Calu3 (cell line): ENCODE data around the gene RPL11. TPM values are rescaled to one million over a fixed set of nuclear protein-coding genes. Genes with fewer than 3 reads are reported as not detected.

ENCODE experiments used
- BruUV-seq: library from RNA; stranded (reverse); fragments of 400-500 nt; replicated peaks from 2 replicates; lab custom pipeline; 2021; lab: Mats Ljungman, UMichigan
- CTCF ChIA-PET: fragments of 300-600 bp; sonication (Branson Sonifier 250); formaldehyde crosslinking; loops from one replicate; lab custom pipeline; 2022; ENCODE audit warnings: antibody characterized with exemption; lab: Charles Lee
- DNase-seq: peaks from one replicate; pipeline ENCODE4 v3.0.0; 2022
- H3K27ac Mint-ChIP-seq: one replicate; pipeline ENCODE4 v1.8.0; 2022; ENCODE audit warnings: mixed read lengths; ENCODE audit not compliant: unreplicated experiment
- H3K27me3 Mint-ChIP-seq: one replicate; pipeline ENCODE4 v1.8.0; 2022; ENCODE audit warnings: mixed read lengths; ENCODE audit not compliant: unreplicated experiment
- H3K36me3 Mint-ChIP-seq: one replicate; pipeline ENCODE4 v1.8.0; 2022; ENCODE audit warnings: mild to moderate bottlenecking, moderate library complexity, mixed read lengths; ENCODE audit not compliant: insufficient read depth, unreplicated experiment
- H3K4me1 Mint-ChIP-seq: one replicate; pipeline ENCODE4 v1.8.0; 2022; ENCODE audit warnings: mild to moderate bottlenecking, low read depth, mixed read lengths; ENCODE audit not compliant: unreplicated experiment
- H3K4me3 Mint-ChIP-seq: one replicate; pipeline ENCODE4 v1.8.0; 2022; ENCODE audit warnings: mild to moderate bottlenecking, low read depth, moderate library complexity, mixed read lengths; ENCODE audit not compliant: unreplicated experiment
- H3K9me3 Mint-ChIP-seq: one replicate; pipeline ENCODE4 v1.8.0; 2022; ENCODE audit warnings: low read depth, mixed read lengths; ENCODE audit not compliant: unreplicated experiment
- intact Hi-C: fragments of 100-400 bp; cut with micrococcal nuclease; formaldehyde crosslinking; loops from one replicate; pipeline ENCODE4 v1.10.0; 2022; ENCODE audit not compliant: unreplicated experiment
- total RNA-seq: library from RNA; stranded (reverse); gene quantifications from 2 replicates; pipeline ENCODE4 v1.2.3, GENCODE V29; 2022
- TF ChIP-seq, protein P1 (sequence below): fragments of 200-600 bp; IDR thresholded peaks from one replicate; pipeline ENCODE4 v1.8.0; 2022; ENCODE audit warnings: antibody characterized with exemption; ENCODE audit not compliant: unreplicated experiment

The RPL11 gene
- total RNA-seq, 1 experiment from 2014 or later = 622 TPM

DNA sequence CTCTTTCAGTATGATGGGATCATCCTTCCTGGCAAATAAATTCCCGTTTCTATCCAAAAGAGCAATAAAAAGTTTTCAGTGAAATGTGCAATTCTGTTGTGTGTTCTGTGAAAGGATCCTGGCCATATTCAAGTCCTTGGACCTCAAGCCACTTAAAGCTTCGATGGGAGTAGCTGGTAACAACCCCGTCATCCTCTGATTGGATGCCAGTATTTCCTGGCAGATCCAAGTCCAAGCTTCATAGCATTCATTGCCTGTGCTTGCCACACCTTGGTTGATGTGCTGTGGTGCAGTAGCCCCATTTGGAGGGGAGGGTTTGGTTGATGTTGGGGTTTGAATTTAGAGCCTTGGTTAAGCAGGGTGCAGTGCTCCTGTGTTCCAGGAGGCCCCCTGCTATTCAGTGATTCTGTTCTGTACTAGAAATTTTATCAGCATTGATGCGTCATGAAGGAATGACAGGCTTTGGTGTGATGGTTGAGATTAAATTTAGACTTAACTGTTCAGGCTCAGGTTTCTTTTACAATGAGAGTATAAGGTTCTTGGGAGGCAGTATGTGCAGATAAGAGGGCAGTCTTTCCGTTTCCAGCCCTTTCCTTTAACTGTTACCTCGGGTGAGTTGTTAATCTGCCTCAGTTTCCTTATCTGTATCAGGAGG is 4.9 kb downstream of the RPL11 start:
- CTCF ChIA-PET = no interaction called here
- BruUV-seq = no TSS peak
- H3K36me3 Mint-ChIP-seq = peaks cover 91% of the 10 kb centered on the region
- no peak for DNase-seq
- intact Hi-C loops = no loop called here
- H3K27ac Mint-ChIP-seq = no peak overlapping the region
- H3K27me3 Mint-ChIP-seq = no peaks in the 10 kb centered on the region
- no peak overlapping the region for H3K4me3 Mint-ChIP-seq
- TF ChIP-seq, protein P1, sequence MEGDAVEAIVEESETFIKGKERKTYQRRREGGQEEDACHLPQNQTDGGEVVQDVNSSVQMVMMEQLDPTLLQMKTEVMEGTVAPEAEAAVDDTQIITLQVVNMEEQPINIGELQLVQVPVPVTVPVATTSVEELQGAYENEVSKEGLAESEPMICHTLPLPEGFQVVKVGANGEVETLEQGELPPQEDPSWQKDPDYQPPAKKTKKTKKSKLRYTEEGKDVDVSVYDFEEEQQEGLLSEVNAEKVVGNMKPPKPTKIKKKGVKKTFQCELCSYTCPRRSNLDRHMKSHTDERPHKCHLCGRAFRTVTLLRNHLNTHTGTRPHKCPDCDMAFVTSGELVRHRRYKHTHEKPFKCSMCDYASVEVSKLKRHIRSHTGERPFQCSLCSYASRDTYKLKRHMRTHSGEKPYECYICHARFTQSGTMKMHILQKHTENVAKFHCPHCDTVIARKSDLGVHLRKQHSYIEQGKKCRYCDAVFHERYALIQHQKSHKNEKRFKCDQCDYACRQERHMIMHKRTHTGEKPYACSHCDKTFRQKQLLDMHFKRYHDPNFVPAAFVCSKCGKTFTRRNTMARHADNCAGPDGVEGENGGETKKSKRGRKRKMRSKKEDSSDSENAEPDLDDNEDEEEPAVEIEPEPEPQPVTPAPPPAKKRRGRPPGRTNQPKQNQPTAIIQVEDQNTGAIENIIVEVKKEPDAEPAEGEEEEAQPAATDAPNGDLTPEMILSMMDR = no peak
- peaks cover 38% of the 10 kb centered on the region for H3K4me1 Mint-ChIP-seq
- no peaks in the 10 kb centered on the region for H3K9me3 Mint-ChIP-seq

DNA sequence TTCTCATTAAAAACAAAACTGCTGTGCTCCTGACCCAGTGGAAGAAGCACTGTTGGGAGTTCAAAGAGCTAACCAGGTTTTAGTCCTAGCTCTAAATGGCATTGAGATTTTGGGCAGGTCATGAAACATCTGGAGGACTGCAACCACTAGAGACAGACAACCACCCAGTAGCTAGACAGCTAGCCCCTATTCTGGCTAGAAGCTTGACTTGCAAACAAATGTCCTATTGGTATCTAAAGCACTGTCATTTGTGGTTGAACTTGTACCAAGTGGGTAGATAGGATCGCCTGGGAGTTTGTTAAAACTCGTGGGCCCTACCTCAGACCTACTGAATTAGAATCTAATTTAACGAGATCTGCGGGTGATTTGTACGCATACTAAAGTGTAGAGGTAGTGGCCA is 6.9 kb downstream of the RPL11 start:
- H3K4me3 Mint-ChIP-seq = no peak overlapping the region
- no peaks in the 10 kb centered on the region for H3K9me3 Mint-ChIP-seq
- no peak overlapping the region for H3K27ac Mint-ChIP-seq
- peaks cover 28% of the 10 kb centered on the region for H3K4me1 Mint-ChIP-seq
- CTCF ChIA-PET = interaction anchor here (0.6 kb wide), 1 partner anchor 39 kb away, joined by 3 read pairs; no protein-coding TSS in a partner anchor
- intact Hi-C loops = no loop called here
- no peak for DNase-seq
- TF ChIP-seq, protein P1 = no peak
- no peaks in the 10 kb centered on the region for H3K27me3 Mint-ChIP-seq
- peaks cover 80% of the 10 kb centered on the region for H3K36me3 Mint-ChIP-seq
- BruUV-seq = no TSS peak

DNA sequence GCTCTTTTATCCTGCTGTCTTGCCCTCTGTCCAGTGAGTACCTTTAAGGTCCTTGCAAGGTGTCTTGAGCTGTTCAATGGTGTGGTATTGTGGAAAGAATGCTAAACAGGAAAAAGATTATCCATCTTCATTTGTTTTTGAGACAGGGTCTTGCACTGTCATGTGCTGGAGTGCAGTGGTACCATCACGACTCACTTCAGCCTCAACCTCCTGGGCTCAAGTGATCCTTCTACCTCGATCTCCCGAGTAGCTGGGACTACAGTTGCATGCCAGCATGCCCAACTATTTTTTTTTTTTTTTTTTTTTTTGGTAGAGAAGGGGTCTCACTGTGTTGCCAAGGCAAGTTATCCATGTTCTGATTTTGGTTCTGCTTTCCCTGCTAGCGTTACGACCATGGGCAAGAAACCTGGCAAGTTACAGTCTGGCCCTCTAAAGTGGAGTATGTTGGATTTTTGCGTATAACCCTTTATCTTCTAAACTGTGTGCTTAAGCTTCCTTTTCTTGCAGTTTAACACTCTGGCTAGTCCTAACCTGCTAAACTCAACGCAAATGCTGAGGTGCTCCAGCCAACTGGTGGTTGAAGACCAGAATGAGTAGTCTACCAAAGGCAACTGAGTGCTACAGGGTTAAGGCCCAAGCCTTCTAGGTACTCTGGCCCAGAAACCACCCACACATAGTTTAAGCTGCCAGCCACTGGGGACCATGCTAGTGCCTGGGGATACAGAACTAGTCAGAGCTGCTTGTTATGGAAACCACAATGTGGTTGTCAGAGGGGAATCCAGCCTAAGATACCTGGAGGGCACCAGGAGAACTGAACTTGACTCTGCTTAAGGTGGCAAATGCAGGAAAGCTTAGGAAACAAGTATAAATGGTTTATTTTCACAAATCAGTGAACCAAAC is 7.9 kb downstream of the RPL11 start:
- Mint-ChIP-seq H3K27me3 (no peaks in the 10 kb centered on the region), H3K4me1 (peaks cover 17% of the 10 kb centered on the region), H3K36me3 (peaks cover 73% of the 10 kb centered on the region), H3K4me3 (no peak overlapping the region), H3K9me3 (no peaks in the 10 kb centered on the region), H3K27ac (no peak overlapping the region)
- BruUV-seq = no TSS peak
- CTCF ChIA-PET = no interaction called here
- no peak for DNase-seq
- TF ChIP-seq, protein P1 = no peak
- intact Hi-C loops = no loop called here

DNA sequence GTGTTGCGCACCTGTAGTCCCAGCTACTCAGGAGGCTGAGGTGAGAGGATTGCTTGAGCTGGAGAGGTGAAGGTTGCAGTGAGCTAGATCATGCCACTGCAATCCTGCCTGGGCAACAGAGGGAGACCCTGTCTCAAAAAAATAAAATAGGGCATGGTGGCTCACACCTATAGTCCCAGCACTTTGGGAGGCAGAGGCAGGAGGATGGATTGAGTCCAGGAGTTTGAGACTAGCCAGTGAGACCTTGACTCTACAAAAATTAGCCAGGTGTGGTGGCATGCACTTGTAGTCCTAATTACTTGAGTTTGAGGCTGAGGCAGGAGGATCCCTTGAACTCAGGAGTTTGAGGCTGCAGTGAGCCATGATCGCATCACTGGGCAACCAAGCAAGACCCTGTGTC is 9.7 kb downstream of the RPL11 start:
- intact Hi-C loops = no loop called here
- Mint-ChIP-seq H3K36me3 (peaks cover 60% of the 10 kb centered on the region), H3K9me3 (no peaks in the 10 kb centered on the region), H3K27me3 (no peaks in the 10 kb centered on the region), H3K27ac (no peak overlapping the region), H3K4me1 (no peaks in the 10 kb centered on the region), H3K4me3 (no peak overlapping the region)
- DNase-seq = no peak
- TF ChIP-seq, protein P1 = no peak
- CTCF ChIA-PET = interaction anchor here (1.0 to 1.3 kb wide), 2 partner anchors 10 to 44 kb away, joined by 3 to 7 read pairs; partner anchors contain the start of gene RPL11
- no TSS peak for BruUV-seq
